ENCODE measurements around the gene ZIC2.

GRCh38 chr13:99979453-99980200 is 2.0 kb upstream of the ZIC2 start:
- TF ChIP-seq CTCF (IDR thresholded peaks at IDR 0.05; ENCODE audit: low read depth, low read length) (no peak), POLR2A (IDR thresholded peaks at IDR 0.05; ENCODE audit: extremely low read depth, insufficient read length) (peak; percentile 61)

Data from NB4 (cell line).